HUDEP-2 (cell line): ENCODE measurements around the gene ORM1.
A peak's percentile ranks its signal among the peaks of the same experiment; 100 is the strongest.

ENCODE experiments used
- DNase-seq, 76 experiments: peaks; one replicate each; lab custom pipeline; 2025; ENCODE audit not compliant: unreplicated experiment in 76 of 76; lab: John Stamatoyannopoulos, UW

Gene ORM1

DNA sequence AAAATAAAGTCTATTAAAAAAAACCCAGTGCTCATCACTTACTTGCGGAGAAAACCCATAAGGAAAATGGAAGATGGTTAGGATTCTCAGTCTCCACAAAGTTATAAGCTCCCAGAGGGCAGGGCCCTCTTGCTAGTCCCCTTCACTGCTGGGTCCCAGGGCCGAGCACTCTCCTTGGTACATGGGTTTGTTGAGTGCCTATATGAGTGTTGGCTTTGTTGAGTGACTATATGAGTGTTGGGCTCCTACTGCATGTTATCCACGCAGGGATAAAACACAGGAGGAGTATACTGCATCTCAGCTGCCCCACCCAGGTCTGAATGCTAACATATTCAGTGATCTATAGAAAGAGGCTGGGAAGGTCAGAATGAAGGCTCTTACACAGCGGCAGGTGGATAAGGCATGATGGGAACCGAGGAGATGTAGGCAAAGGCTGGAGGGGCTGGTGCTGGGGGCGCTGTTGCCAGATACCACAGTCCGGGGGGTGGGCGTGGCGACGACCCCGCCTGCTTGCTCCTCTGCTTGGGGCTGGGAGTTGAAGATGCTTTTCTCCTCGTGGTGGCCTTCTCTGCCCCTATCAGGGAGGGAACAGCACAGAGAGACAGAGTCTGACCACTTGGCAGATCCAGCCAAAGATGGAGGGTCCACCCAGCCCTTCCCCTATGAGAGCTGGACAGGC lies 18.4 kb downstream of the ORM1 start:
- no peak for DNase-seq

GRCh38 chr9:114341991-114342390 lies 19.1 kb downstream of the ORM1 start:
- no peak for DNase-seq

DNA sequence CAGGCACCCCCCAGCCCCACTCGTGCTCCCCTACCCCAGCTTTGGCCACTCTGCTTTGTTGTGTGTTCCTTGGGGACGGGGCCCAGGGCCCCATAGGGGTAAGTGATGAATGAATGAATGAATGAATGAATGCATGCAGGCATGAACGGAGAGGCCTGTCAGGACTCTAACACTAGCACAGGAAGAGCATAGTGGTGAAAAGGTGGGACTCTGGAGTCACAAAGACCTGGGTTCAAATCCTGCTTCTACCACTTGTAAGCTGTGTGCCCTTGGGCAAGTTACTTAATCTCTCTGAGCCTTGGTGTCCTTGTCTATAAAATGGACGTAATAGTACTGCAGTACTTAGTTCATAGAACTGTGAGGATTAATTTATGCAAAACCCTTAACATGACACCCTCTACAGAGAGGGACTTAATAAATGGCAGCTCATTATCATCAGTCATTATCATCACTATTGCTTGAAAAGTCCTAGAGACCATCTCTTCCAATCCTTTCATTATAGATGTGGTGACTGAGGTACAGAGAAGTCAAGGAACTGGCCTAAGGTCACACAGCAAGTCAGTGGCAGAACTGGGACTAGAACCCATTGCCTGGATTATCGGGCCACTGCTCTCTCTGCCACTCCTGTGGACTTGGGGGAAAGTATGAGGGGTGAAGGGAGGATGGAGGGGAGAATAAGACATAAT lies 20.0 kb downstream of the ORM1 start:
- no peak for DNase-seq

GRCh38 chr9:114343471-114344187 lies 20.7 kb downstream of the ORM1 start:
- no peak for DNase-seq

GRCh38 chr9:114344188-114344566 lies 21.3 kb downstream of the ORM1 start:
- DNase-seq: no peak

- no peak for DNase-seq
Observed at GRCh38 chr9:114344692-114345091, 21.8 kb downstream of the ORM1 start.

DNA sequence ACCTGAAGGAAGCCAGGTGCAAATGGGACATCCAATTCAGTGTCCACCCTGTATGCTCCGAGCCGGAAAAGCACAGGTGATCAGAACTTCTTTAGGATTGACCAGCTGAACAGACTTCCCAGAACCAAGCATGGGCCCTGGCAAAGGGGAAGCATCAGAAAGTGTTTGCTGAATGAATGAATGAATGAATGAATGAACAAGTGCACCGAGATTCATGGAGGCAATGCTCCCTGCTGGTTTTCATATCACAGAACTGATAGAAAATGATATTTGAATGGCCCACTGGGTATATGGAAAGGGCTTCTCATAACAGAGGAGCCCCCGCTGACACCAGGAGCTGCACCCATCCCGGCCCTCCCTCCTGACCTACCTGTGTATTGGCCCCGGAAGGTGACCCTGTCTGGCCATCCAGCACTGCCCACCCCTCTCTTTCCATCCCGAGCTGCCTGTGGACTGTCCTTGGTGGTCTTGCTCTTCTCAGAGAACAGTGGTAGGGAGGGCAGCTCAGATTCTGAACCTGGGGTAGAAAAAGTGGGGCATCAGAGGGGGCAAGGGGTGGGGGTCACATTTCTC lies 22.7 kb downstream of the ORM1 start:
- DNase-seq: no peak

GRCh38 chr9:114346146-114346545 lies 23.2 kb downstream of the ORM1 start:
- DNase-seq: no peak

DNA sequence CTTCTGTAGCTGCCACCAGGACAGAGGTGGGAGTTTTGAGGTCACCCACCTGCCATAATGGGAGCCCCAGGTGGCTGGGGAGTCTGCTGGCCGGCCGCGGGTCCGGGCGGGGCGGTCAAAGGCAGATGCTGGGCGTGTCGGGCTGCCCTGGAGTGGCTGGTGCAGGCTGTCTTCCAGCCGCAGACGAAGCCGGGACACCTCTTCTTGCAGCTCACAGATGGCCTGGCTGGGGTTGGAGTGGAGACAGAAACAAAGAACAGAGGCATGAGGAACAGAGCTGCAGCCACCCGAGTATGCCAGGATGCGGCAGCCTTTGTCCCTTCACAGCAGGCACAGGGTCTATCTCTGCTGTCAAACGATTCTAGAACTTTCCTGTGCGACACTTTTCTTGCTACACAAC lies 24.8 kb downstream of the ORM1 start:
- no peak for DNase-seq

GRCh38 chr9:114348261-114348905 lies 25.5 kb downstream of the ORM1 start:
- DNase-seq: no peak

- peak in 23 of 76 experiments; percentile 1 to 38 (median 16) for DNase-seq
Observed at GRCh38 chr9:114348906-114349482, 26.1 kb downstream of the ORM1 start.

GRCh38 chr9:114349713-114350480 lies 27.0 kb downstream of the ORM1 start:
- no peak for DNase-seq

DNA sequence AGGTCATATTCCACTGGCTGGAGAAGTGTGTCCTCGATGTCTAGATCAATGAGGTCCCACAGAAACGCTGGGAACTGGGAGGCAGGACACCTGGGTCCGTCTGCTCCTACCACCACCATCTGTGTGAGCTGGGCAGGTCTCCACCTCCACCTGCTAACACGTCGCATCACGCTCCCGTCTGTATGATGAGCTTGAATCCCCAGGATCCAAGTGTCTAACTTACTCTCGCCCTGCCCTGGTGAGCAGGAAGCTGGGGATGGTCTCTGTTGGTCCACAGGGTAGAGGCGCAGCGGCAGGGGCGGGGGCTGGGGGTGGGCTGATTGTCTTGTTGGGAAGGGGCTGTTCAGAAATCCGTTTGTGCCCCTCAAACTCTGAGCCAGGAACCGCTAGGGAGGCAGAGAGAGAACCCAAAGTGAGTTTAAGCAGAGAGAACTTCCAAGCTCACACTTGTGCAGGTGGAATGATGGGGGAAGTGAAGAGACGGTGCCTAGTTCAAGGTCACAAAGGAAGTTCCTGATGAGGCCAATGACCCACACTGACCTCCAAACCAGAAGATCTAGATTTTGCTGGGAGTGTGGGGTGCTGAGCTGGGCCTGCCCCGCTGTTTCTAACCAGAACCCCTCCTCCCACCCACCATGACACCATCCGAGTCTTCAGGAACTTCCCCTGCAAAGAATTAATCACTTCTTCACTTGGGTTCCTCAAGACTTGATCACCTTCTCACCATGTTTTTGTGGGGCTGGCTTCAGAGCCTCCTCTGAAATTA lies 27.9 kb downstream of the ORM1 start:
- DNase-seq: no peak

DNA sequence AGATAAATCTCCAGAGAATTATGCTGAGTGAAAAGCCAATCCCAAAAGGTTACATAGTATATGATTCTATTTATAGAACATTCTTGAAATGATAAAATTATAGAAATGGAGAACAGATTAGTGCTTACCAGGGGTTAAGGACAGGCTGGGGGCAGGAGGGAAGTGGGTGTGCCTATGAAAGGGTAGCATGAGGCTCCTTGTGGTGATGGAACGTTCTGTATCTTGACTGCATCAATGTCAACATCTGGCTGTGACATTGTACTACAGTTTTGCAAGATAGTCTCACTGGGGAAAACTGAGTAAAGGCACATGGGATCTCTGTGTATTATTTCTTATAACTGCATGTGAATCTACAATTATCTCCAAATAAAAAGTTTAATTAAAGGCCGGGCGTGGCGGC lies 29.0 kb downstream of the ORM1 start:
- no peak for DNase-seq

- no peak for DNase-seq
Observed at GRCh38 chr9:114355821-114356220, 32.9 kb downstream of the ORM1 start.

DNA sequence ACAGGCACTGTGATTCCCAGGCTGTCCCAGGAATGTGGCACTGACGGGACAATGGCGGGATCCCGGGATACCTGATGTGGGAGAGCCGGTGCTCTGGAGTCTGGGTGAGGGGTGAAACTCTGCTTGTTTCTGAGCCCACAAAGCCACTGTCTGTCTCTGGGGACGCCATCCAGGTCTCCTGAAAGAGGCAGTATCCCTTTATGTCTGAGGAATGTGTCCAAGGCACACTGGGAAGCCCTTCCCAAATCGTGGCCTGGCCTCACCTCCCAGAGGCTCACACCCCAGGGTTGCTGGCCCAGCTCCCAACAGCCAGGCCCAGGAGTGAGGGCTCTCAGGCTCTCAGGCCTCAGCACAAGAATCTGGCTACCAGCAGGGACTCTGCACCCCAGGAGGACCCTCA lies 33.9 kb downstream of the ORM1 start:
- DNase-seq: no peak

DNA sequence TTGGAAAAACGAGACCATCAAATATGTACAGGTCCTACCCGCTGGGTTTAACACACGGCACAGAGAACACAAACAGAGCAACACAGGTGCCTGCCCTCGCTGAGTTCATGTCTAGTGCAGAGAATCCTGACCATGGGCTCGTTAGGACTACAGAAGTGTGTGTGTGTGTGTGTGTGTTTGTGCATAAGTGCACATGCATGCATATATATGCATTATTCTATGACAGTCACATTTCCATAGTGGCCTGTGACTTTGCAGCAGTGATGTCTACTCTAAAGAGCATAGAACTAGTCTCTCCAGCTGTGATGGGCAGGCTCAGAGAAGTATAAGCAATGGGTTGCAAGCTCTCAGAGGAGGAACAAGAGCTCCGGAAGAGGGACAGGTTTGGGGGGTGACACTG lies 34.5 kb downstream of the ORM1 start:
- DNase-seq: no peak

DNA sequence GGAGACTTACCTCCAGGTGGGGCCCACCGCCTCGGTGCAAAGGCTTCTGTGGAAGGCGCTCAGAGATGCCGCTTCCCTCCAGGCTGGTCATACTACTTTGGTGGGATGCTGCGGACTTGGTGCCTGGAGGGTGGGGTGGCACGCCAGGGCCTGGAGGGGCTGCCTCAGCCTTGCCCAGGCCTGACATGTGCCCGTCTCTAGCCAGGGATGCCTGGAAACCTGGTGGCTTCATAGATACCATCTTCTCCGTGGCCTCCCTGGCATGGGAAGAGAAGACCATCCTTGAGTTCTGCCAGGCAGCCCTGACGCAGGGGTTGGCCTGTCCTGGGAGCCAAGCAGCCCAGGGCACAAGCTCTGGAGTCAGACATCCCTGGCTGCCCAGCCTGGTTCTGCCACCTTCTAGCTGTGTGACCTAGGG lies 35.0 kb downstream of the ORM1 start:
- no peak for DNase-seq

DNA sequence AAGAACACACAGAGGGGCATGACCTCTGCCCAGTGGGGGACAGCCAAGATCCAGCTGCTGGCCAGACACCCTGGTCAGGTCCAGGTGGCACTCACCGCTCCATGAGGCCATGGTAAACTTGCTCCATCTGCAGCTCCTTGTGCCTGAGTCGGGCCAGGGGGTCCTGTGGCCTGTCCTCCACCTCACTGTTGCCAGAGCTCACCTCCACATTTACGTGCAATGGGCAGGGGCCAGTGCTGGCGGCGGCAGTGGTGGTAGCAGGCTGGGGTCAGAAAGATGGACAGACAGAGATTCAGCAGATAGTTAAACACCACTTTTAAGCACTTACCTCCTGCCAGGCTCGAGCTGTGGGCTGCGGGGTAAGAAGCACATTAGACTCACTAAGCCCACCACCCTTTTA lies 36.9 kb downstream of the ORM1 start:
- DNase-seq: no peak
